K562 (cell line): ENCODE measurements around the gene CALY. TPM values are rescaled to one million over a fixed set of nuclear protein-coding genes. Genes with fewer than 3 reads are reported as not detected.

Experiments
- ATAC-seq: fragments of 200-7000 bp; cut with Tn5 transposase; 3 replicates; pipeline ENCODE4 v1.9.1; 2020; ENCODE audit warnings: moderate library complexity
- BruUV-seq: library from RNA; stranded (reverse); fragments of 400-500 nt; replicated peaks from 2 replicates; lab custom pipeline; 2021; lab: Mats Ljungman, UMichigan
- CTCF ChIA-PET: fragments of 300-600 bp; formaldehyde crosslinking; extraction: SDS; loops from one replicate; lab custom pipeline; 2021; ENCODE audit warnings: low intra/inter-chr PET ratio; lab: Yijun Ruan, JAX
- POLR2A ChIA-PET: fragments of 300-600, 350-650 bp; sonication (Branson Sonifier 250); formaldehyde crosslinking; extraction: SDS; loops from one replicate; lab custom pipeline; 2021; ENCODE audit warnings: antibody characterized with exemption, inconsistent platforms; lab: Yijun Ruan, JAX
- DNase-seq, 4 experiments: peaks; one replicate each; pipeline versions ENCODE4 v3.0.0 to v3.0.0-alpha.2; 2011 to 2018; ENCODE audit warnings: low spot score in 3 of 4, mixed read lengths in 3 of 4; ENCODE audit errors: extremely low read depth in 1 of 4
- FAIRE-seq: peaks from 2 replicates; lab custom pipeline; 2011; peaks lifted over from hg19 to GRCh38; lab: Jason Lieb, UNC
- H2AFZ ChIP-seq: 2 replicates; pipeline ENCODE4 v1.6.0; 2011; ENCODE audit warnings: low read depth, low read length, control low read depth, inconsistent platforms
- H3K27ac ChIP-seq: fragments of 200-600 bp; 3 replicates; pipeline ENCODE4 v1.8.0; 2011; ENCODE audit warnings: low read depth, mild to moderate bottlenecking, control low read depth, inconsistent platforms, low read length, moderate library complexity, mixed read lengths; ENCODE audit errors: extremely low read depth
- H3K27me3 ChIP-seq, 2 experiments: fragments of 300-600 bp in 1 of 2; 2 replicates in 1 of 2; 3 replicates in 1 of 2; pipeline versions ENCODE4 v1.6.0 to v1.8.0; 2011; ENCODE audit warnings: inconsistent platforms in 2 of 2, low read length in 2 of 2, mild to moderate bottlenecking in 1 of 2, mixed read lengths in 1 of 2, moderate library complexity in 1 of 2; ENCODE audit not compliant: control insufficient read depth in 2 of 2, insufficient read depth in 2 of 2
- H3K36me3 ChIP-seq: fragments of 300-600 bp; 3 replicates; pipeline ENCODE4 v1.8.0; 2011; ENCODE audit warnings: mild to moderate bottlenecking, low read length, inconsistent platforms; ENCODE audit not compliant: control insufficient read depth, insufficient read depth
- H3K4me1 ChIP-seq, 2 experiments: fragments of 200-600 bp in 1 of 2; replicated peaks in 1 of 2; 2 replicates in 1 of 2; 3 replicates in 1 of 2; pipeline versions ENCODE4 v1.5.1 to v1.8.0; 2011; ENCODE audit warnings: inconsistent platforms in 2 of 2, low read length in 2 of 2, mild to moderate bottlenecking in 1 of 2, mixed read lengths in 1 of 2, moderate library complexity in 1 of 2; ENCODE audit not compliant: control insufficient read depth in 2 of 2, insufficient read depth in 2 of 2
- H3K4me2 ChIP-seq: 2 replicates; pipeline ENCODE4 v1.6.1; 2011; ENCODE audit warnings: low read length, control low read depth, inconsistent platforms, mixed read lengths; ENCODE audit not compliant: insufficient read depth
- H3K4me3 ChIP-seq: fragments of 200-600 bp; sonication (generic), shearing (Covaris generic); 2 replicates; pipeline ENCODE4 v1.5.1; 2016; ENCODE audit warnings: control low read depth, inconsistent platforms
- H3K79me2 ChIP-seq: fragments of 200-600 bp; 3 replicates; pipeline ENCODE4 v1.8.0; 2011; ENCODE audit warnings: low read length, inconsistent platforms; ENCODE audit not compliant: control insufficient read depth, insufficient read depth
- H3K9ac ChIP-seq, 2 experiments: 2 replicates each; pipeline versions ENCODE4 v1.6.0 to v1.6.1; 2011; ENCODE audit warnings: low read depth in 2 of 2, low read length in 2 of 2, control low read depth in 1 of 2, inconsistent platforms in 1 of 2, mild to moderate bottlenecking in 1 of 2, mixed read lengths in 1 of 2; ENCODE audit not compliant: insufficient read depth in 1 of 2
- H3K9me1 ChIP-seq: one replicate; pipeline ENCODE4 v1.6.0; 2011; ENCODE audit warnings: inconsistent platforms, mild to moderate bottlenecking, low read length, moderate library complexity; ENCODE audit not compliant: control insufficient read depth, insufficient read depth
- H3K9me3 ChIP-seq: replicated peaks from 2 replicates; pipeline ENCODE4 v1.5.1; 2011; ENCODE audit warnings: low read depth, low read length, inconsistent platforms; ENCODE audit not compliant: control insufficient read depth, insufficient read depth
- H4K20me1 ChIP-seq: replicated peaks from 2 replicates; pipeline ENCODE4 v1.6.1; 2011; ENCODE audit warnings: low read length, inconsistent platforms, mixed read lengths; ENCODE audit not compliant: control insufficient read depth, insufficient read depth
- HNRNPLL ChIP-seq: fragments of 200-400 bp; formaldehyde crosslinking; IDR thresholded peaks from 2 replicates; pipeline ENCODE4 v1.6.1; 2017; ENCODE audit warnings: low read length, low read depth, mild to moderate bottlenecking; ENCODE audit not compliant: poor library complexity, severe bottlenecking
- KLF16 ChIP-seq: IDR thresholded peaks from 2 replicates; pipeline ENCODE4 v1.6.1; 2016; ENCODE audit warnings: antibody characterized with exemption
- MYNN ChIP-seq, 2 experiments: sonication (generic); formaldehyde crosslinking in 1 of 2; IDR thresholded peaks; 2 replicates each; pipeline versions ENCODE4 v1.5.0 to v1.6.1; 2016 to 2020; ENCODE audit warnings: antibody characterized with exemption in 1 of 2, missing genetic modification reagents in 1 of 2
- RFX5 ChIP-seq: IDR thresholded peaks from 2 replicates; pipeline ENCODE4 v1.6.1; 2011; ENCODE audit warnings: low read depth, mild to moderate bottlenecking, improper control_type of control experiment, low read length
- SREBF2 ChIP-seq: sonication (generic); formaldehyde crosslinking; IDR thresholded peaks from 2 replicates; pipeline ENCODE4 v1.4.0; 2020; ENCODE audit warnings: mild to moderate bottlenecking, missing genetic modification reagents
- TARDBP ChIP-seq: fragments of 450-650 bp; IDR thresholded peaks from 2 replicates; pipeline ENCODE4 v1.6.1; 2016
- TCFL5 ChIP-seq: fragments of 250-450 bp; sonication (Bioruptor Pico); conservative IDR thresholded peaks from 2 replicates; pipeline ENCODE4 v1.6.1; 2021; ENCODE audit warnings: mild to moderate bottlenecking, moderate library complexity, matching md5 sums
- TEAD2 ChIP-seq: fragments of 450-650 bp; IDR thresholded peaks from 2 replicates; pipeline ENCODE4 v1.6.1; 2016; ENCODE audit warnings: missing genetic modification characterization, control low read depth, missing compliant biosample characterization
- VEZF1 ChIP-seq: fragments of 200-800 bp; sonication (Bioruptor generic); IDR thresholded peaks from 2 replicates; pipeline ENCODE4 v1.6.1; 2017; ENCODE audit warnings: missing genetic modification characterization, missing compliant biosample characterization
- ZBTB33 ChIP-seq: sonication (generic); formaldehyde crosslinking; IDR thresholded peaks from 2 replicates; pipeline ENCODE4 v1.8.1; 2023; ENCODE audit warnings: mild to moderate bottlenecking, missing genetic modification reagents
- ZBTB7A ChIP-seq: IDR thresholded peaks from 2 replicates; pipeline ENCODE4 v1.6.1; 2011; ENCODE audit warnings: low read depth, mild to moderate bottlenecking, low read length, moderate library complexity, borderline replicate concordance; ENCODE audit not compliant: control insufficient read depth
- ZNF408 ChIP-seq: fragments of 250-450 bp; sonication (Bioruptor Pico); IDR thresholded peaks from 2 replicates; pipeline ENCODE4 v1.4.0; 2020; ENCODE audit warnings: low read depth, mild to moderate bottlenecking, moderate library complexity
- ZNF79 ChIP-seq: fragments of 250-450 bp; sonication (Bioruptor Pico); IDR thresholded peaks from 2 replicates; pipeline ENCODE4 v1.4.0; 2020; ENCODE audit warnings: low read depth, mild to moderate bottlenecking, moderate library complexity
- WGBS: fragments of 100-300 bp; shearing (Covaris generic); methylation state at CpG from one replicate; pipeline ENCODE4 v1.1.6; 2016; ENCODE audit warnings: low coverage, mixed read lengths; ENCODE audit not compliant: insufficient coverage; ENCODE audit errors: missing lambda C conversion rate; 5-methylcytosine and 5-hydroxymethylcytosine counted together
- in situ Hi-C: fragments of 300-500 bp; cut with MboI; formaldehyde crosslinking; loops from 4 replicates; pipeline ENCODE4 v1.15.0; 2018; ENCODE audit warnings: inconsistent platforms, mixed read lengths
- intact Hi-C: fragments of 100-400 bp; cut with micrococcal nuclease; formaldehyde crosslinking; loops from 2 replicates; pipeline ENCODE4 v1.14.2; 2022
- polyA plus RNA-seq, 8 experiments: library from polyadenylated mRNA; depleted of rRNA in 4 of 8; stranded (reverse) in 5 of 8; unstranded in 3 of 8; fragments of >200 nt; fragmentation: Nextera tagmentation in 2 of 8; fragmentation: Illumina TruSeq in 1 of 8; extraction: Ambion mirVana in 2 of 8; extraction: Trizol in 1 of 8; gene quantifications; 2 replicates each; pipeline versions ENCODE4 v1.2.1 to v1.2.3, GENCODE V29; 2011 to 2014; ENCODE audit warnings: inconsistent platforms in 1 of 8, missing spikeins in 1 of 8
- total RNA-seq, 7 experiments: library from RNA; depleted of rRNA in 6 of 7; stranded (reverse); fragments of >200 nt in 6 of 7; fragmentation: Illumina TruSeq in 2 of 7; extraction: Trizol in 2 of 7; gene quantifications; 2 replicates each; pipeline versions ENCODE4 v1.2.1 to v1.2.3, GENCODE V29; 2011 to 2021; ENCODE audit warnings: low replicate concordance in 1 of 7
- TF ChIP-seq, protein P1 (sequence below): fragments of 250-450 bp; sonication (Bioruptor Pico); IDR thresholded peaks from 2 replicates; pipeline ENCODE4 v1.8.0; 2022; ENCODE audit warnings: moderate library complexity, mild to moderate bottlenecking, inconsistent platforms

Gene CALY
- total and polyA plus RNA-seq, 9 of the 15 experiments (the other 6 are each of a cell fraction or from before 2014, with no cell fraction given) = not detected

GRCh38 chr10:133326745-133327650, 9.7 kb downstream of the CALY start:
- no peak for FAIRE-seq
- Histone ChIP-seq H2AFZ (no peak overlapping the region), H3K4me3 (no peak overlapping the region), H4K20me1 (no peaks in the 10 kb centered on the region), H3K36me3 (no peaks in the 10 kb centered on the region), H3K79me2 (no peaks in the 10 kb centered on the region), H3K9ac (no peak overlapping the region), H3K9me1 (no peaks in the 10 kb centered on the region), H3K9me3 (no peaks in the 10 kb centered on the region), H3K27ac (no peak overlapping the region), H3K4me2 (no peak overlapping the region), H3K4me1 (peaks cover 0 to 50% of the 10 kb centered on the region in 2 experiments; a peak in 3 of 5 replicates), H3K27me3 (peaks cover 2 to 4% of the 10 kb centered on the region in 2 experiments; a peak in 1 of 5 replicates)
- no TSS peak for BruUV-seq
- no peak for ATAC-seq
- POLR2A ChIA-PET = interaction anchor here (0.6 kb wide), 1 partner anchor 22 kb away, joined by 3 read pairs; no protein-coding TSS in a partner anchor
- intact Hi-C loops (loop anchor here (5.0 to 10.0 kb wide), 3 partner anchors 68 to 158 kb away; partner anchors contain the start of gene MTG1), in situ Hi-C loops (no loop called here)
- CTCF ChIA-PET = no interaction called here
- TF ChIP-seq TEAD2 (tag) (no peak), VEZF1 (CRISPR knock-in tag) (no peak), KLF16 (no peak), HNRNPLL (no peak), ZNF408 (CRISPR knock-in tag) (no peak), ZBTB33 (CRISPR knock-in tag) (no peak), SREBF2 (CRISPR knock-in tag) (no peak), RFX5 (no peak), ZBTB7A (no peak), TCFL5 (CRISPR knock-in tag) (no peak), MYNN (IDR thresholded peaks at IDR 0.05) (no peak), MYNN (CRISPR knock-in tag; IDR thresholded peaks at IDR 0.05) (no peak), ZNF79 (CRISPR knock-in tag) (no peak), TARDBP (no peak)
- TF ChIP-seq, protein P1, sequence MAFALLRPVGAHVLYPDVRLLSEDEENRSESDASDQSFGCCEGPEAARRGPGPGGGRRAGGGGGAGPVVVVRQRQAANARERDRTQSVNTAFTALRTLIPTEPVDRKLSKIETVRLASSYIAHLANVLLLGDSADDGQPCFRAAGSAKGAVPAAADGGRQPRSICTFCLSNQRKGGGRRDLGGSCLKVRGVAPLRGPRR (CRISPR knock-in tag) = no peak
- WGBS = 16% methylated on average over 9 of the region's 28 CpGs
- DNase-seq = no peak
